GM12801 (cell line): ENCODE measurements around the gene IFNL2.

Experiments
- CTCF ChIP-seq: IDR thresholded peaks from one replicate; pipeline ENCODE4 v1.5.1; 2011; ENCODE audit warnings: control low read depth; ENCODE audit not compliant: insufficient read length; ENCODE audit errors: extremely low read depth

Gene IFNL2

GRCh38 chr19:39277598-39277997 lies 9.4 kb downstream of the IFNL2 start:
- TF ChIP-seq CTCF = no peak

- TF ChIP-seq CTCF = no peak
Measured at GRCh38 chr19:39282021-39282420, 13.8 kb downstream of the IFNL2 start.

- TF ChIP-seq CTCF = no peak
Measured at GRCh38 chr19:39284032-39284431, 15.8 kb downstream of the IFNL2 start.

GRCh38 chr19:39293394-39293793 lies 25.2 kb downstream of the IFNL2 start:
- no peak for TF ChIP-seq CTCF

- no peak for TF ChIP-seq CTCF
Measured at GRCh38 chr19:39296055-39296645, 28.0 kb downstream of the IFNL2 start, which contains the start of gene IFNL1. TSS of gene IFNL1 (plus strand) at chr19:39296407. CDS start at chr19:39296422, 15 bp downstream.

- TF ChIP-seq CTCF = no peak
Measured at GRCh38 chr19:39296906-39297305, 28.7 kb downstream of the IFNL2 start.

- no peak for TF ChIP-seq CTCF
Measured at GRCh38 chr19:39297931-39298634, 29.9 kb downstream of the IFNL2 start.
